Sciatic nerve (tissue), 2 donors: ENCODE results near the gene DCANP1. TPM values are rescaled to one million over a fixed set of nuclear protein-coding genes. Genes with fewer than 3 reads are reported as not detected.

Source experiments
- ATAC-seq: fragments of 200-7000 bp; cut with Tn5 transposase; one replicate; pipeline ENCODE4 v1.9.1; 2020; ENCODE audit warnings: mild to moderate bottlenecking, moderate library complexity
- DNase-seq: peaks from one replicate; pipeline ENCODE4 v3.0.0-alpha.2; 2020; ENCODE audit warnings: low spot score
- intact Hi-C: fragments of 100-400 bp; cut with DNase I; formaldehyde crosslinking; loops from one replicate; pipeline ENCODE4 v1.14.2; 2022
- total RNA-seq: library from RNA; stranded (reverse); fragmentation: NEBNext Ultra II Directional; extraction: Animal tissue kit (Norgen Biotek cat#: 25700); gene quantifications from one replicate; pipeline ENCODE4 v1.2.1, GENCODE V29; 2021
- donor health status: DM: no; HTN: no; CAD: no.
- donor health status: DM: no; HTN: no; CAD: no.

DCANP1 gene
- total RNA-seq, 1 donor from 2014 or later: not detected

- DNase-seq (no peak), ATAC-seq (no peak)
- intact Hi-C loops: no loop called here
These were observed 13.3 kb downstream of the DCANP1 start for GRCh38 chr5:135433681-135434426.

GRCh38 chr5:135432113-135432512, 15.0 kb downstream of the DCANP1 start:
- no peak for ATAC-seq
- intact Hi-C loops: no loop called here
- DNase-seq: no peak

GRCh38 chr5:135430135-135430437, 17.1 kb downstream of the DCANP1 start:
- DNase-seq (peak; percentile 60), ATAC-seq (peak; percentile 13)
- intact Hi-C loops: no loop called here

- DNase-seq: peak; percentile 72
- intact Hi-C loops: no loop called here
- peak; percentile 85 for ATAC-seq
These were observed 17.6 kb downstream of the DCANP1 start for GRCh38 chr5:135429301-135430134.

GRCh38 chr5:135428586-135428985, 18.6 kb downstream of the DCANP1 start:
- ATAC-seq: no peak

GRCh38 chr5:135426102-135427082, 20.8 kb downstream of the DCANP1 start:
- no peak for ATAC-seq
- intact Hi-C loops: no loop called here

More at GRCh38 chr5:135428586-135428985, 18.6 kb downstream of the DCANP1 start:
- DNase-seq: no peak
- intact Hi-C loops: no loop called here

GRCh38 chr5:135425641-135426040, 21.5 kb downstream of the DCANP1 start:
- no peak for ATAC-seq
- intact Hi-C loops: no loop called here
- no peak for DNase-seq

More at GRCh38 chr5:135426102-135427082, 20.8 kb downstream of the DCANP1 start:
- no peak for DNase-seq

GRCh38 chr5:135423846-135424168, 23.3 kb downstream of the DCANP1 start:
- intact Hi-C loops: no loop called here

GRCh38 chr5:135423146-135423845, 23.9 kb downstream of the DCANP1 start:
- no peak for DNase-seq
- intact Hi-C loops: no loop called here
- ATAC-seq: no peak

More at GRCh38 chr5:135423846-135424168, 23.3 kb downstream of the DCANP1 start:
- ATAC-seq: no peak
- DNase-seq: no peak

GRCh38 chr5:135422419-135422818, 24.7 kb downstream of the DCANP1 start:
- no peak for DNase-seq
- ATAC-seq: no peak
- intact Hi-C loops: no loop called here

- DNase-seq (no peak), ATAC-seq (no peak)
- intact Hi-C loops: no loop called here
These were observed 30.1 kb downstream of the DCANP1 start for GRCh38 chr5:135417083-135417482.

- ATAC-seq: no peak
- intact Hi-C loops: no loop called here
- DNase-seq: no peak
These were observed 42.1 kb downstream of the DCANP1 start for GRCh38 chr5:135405082-135405481.

GRCh38 chr5:135402031-135402430, 45.1 kb downstream of the DCANP1 start:
- ATAC-seq: no peak
- intact Hi-C loops: loop anchor here (5.0 kb wide), 1 partner anchor 55 kb away; no protein-coding TSS in a partner anchor

GRCh38 chr5:135400866-135401265, 46.3 kb downstream of the DCANP1 start:
- no peak for ATAC-seq
- intact Hi-C loops: loop anchor here (5.0 kb wide), 1 partner anchor 56 kb away; no protein-coding TSS in a partner anchor
- DNase-seq: no peak

More at GRCh38 chr5:135402031-135402430, 45.1 kb downstream of the DCANP1 start:
- no peak for DNase-seq

- ATAC-seq: no peak
- intact Hi-C loops: loop anchor here (5.0 kb wide), 1 partner anchor 57 kb away; no protein-coding TSS in a partner anchor
- no peak for DNase-seq
These were observed 47.2 kb downstream of the DCANP1 start for GRCh38 chr5:135399794-135400542.

- ATAC-seq (peak; percentile 97), DNase-seq (peak; percentile 94)
- intact Hi-C loops: no loop called here
These were observed 48.0 kb downstream of the DCANP1 start, which contains the start of gene MACROH2A1 for GRCh38 chr5:135398855-135399793. Gene MACROH2A1 (minus strand): TSS chr5:135399231. CDS start chr5:135389093, 10,138 bp downstream.
